Hepatocyte (in vitro differentiated cells): ENCODE data around the gene FRMPD1.

Source experiments
- EZH2 ChIP-seq: fragments of 200-600 bp; sonication (generic); IDR thresholded peaks from 2 replicates; pipeline ENCODE4 v1.6.1; 2016; ENCODE audit warnings: antibody characterized with exemption, mild to moderate bottlenecking, borderline replicate concordance
- TF ChIP-seq, protein P1 (sequence below): fragments of 200-600 bp; sonication (generic); IDR thresholded peaks from 2 replicates; pipeline ENCODE4 v1.5.1; 2016; ENCODE audit warnings: antibody characterized with exemption, mild to moderate bottlenecking; ENCODE audit not compliant: poor library complexity

DNA sequence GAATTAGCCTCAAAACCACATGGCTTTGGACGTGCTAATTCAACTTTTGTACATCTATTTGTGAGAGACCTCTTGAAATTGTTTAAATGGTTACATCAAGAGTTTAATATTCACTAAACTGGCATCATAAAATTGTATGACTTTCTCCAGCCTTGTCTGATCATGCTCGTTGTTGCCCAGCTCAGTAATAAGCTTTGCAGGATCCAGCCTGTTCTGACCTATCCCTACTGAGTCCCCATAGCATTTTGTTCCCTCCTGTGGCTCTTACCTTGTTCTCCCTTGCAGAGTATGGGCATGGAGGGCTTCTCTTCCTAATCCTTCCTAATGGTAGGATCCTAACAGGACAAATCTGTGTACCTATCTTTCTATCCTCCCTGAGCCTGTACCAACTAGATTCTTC is 127.8 kb downstream of the FRMPD1 start:
- TF ChIP-seq, protein P1, sequence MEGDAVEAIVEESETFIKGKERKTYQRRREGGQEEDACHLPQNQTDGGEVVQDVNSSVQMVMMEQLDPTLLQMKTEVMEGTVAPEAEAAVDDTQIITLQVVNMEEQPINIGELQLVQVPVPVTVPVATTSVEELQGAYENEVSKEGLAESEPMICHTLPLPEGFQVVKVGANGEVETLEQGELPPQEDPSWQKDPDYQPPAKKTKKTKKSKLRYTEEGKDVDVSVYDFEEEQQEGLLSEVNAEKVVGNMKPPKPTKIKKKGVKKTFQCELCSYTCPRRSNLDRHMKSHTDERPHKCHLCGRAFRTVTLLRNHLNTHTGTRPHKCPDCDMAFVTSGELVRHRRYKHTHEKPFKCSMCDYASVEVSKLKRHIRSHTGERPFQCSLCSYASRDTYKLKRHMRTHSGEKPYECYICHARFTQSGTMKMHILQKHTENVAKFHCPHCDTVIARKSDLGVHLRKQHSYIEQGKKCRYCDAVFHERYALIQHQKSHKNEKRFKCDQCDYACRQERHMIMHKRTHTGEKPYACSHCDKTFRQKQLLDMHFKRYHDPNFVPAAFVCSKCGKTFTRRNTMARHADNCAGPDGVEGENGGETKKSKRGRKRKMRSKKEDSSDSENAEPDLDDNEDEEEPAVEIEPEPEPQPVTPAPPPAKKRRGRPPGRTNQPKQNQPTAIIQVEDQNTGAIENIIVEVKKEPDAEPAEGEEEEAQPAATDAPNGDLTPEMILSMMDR, result no peak
- no peak for TF ChIP-seq EZH2
